CD4-positive, alpha-beta T cell treated with Interferon gamma for 1 hour (primary cell): Measurements from ENCODE around the gene CLHC1.

Experiments used
- DNase-seq: peaks from one replicate; pipeline ENCODE4 v3.0.0-alpha.2; 2020

Gene CLHC1

GRCh38 chr2:55168221-55169154 is 63.6 kb downstream of the CLHC1 start:
- peak; percentile 28 for DNase-seq

- DNase-seq = no peak
Observed at GRCh38 chr2:55165626-55166025, 66.5 kb downstream of the CLHC1 start.

GRCh38 chr2:55164534-55165480 is 67.3 kb downstream of the CLHC1 start:
- DNase-seq = no peak

- no peak for DNase-seq
Observed at GRCh38 chr2:55163941-55164390, 68.1 kb downstream of the CLHC1 start.

- no peak for DNase-seq
Observed at GRCh38 chr2:55163274-55163721, 68.8 kb downstream of the CLHC1 start.

- DNase-seq = no peak
Observed at GRCh38 chr2:55162284-55163006, 69.6 kb downstream of the CLHC1 start.

GRCh38 chr2:55161295-55162210 is 70.5 kb downstream of the CLHC1 start:
- no peak for DNase-seq

GRCh38 chr2:55160422-55160821 is 71.7 kb downstream of the CLHC1 start:
- no peak for DNase-seq

GRCh38 chr2:55159752-55160151 is 72.3 kb downstream of the CLHC1 start:
- no peak for DNase-seq

- DNase-seq = no peak
Observed at GRCh38 chr2:55159037-55159651, 72.9 kb downstream of the CLHC1 start.

GRCh38 chr2:55158111-55158814 is 73.8 kb downstream of the CLHC1 start:
- DNase-seq = no peak

GRCh38 chr2:55157474-55157884 is 74.6 kb downstream of the CLHC1 start:
- no peak for DNase-seq

GRCh38 chr2:55156984-55157383 is 75.1 kb downstream of the CLHC1 start:
- no peak for DNase-seq

GRCh38 chr2:55156326-55156725 is 75.8 kb downstream of the CLHC1 start:
- DNase-seq = no peak

GRCh38 chr2:55155764-55156281 is 76.3 kb downstream of the CLHC1 start:
- no peak for DNase-seq

- DNase-seq = no peak
Observed at GRCh38 chr2:55155206-55155605, 76.9 kb downstream of the CLHC1 start.

GRCh38 chr2:55154525-55155030 is 77.5 kb downstream of the CLHC1 start:
- no peak for DNase-seq

GRCh38 chr2:55153584-55154299 is 78.4 kb downstream of the CLHC1 start:
- no peak for DNase-seq
